ENCODE data around the gene WDFY2.

DNA sequence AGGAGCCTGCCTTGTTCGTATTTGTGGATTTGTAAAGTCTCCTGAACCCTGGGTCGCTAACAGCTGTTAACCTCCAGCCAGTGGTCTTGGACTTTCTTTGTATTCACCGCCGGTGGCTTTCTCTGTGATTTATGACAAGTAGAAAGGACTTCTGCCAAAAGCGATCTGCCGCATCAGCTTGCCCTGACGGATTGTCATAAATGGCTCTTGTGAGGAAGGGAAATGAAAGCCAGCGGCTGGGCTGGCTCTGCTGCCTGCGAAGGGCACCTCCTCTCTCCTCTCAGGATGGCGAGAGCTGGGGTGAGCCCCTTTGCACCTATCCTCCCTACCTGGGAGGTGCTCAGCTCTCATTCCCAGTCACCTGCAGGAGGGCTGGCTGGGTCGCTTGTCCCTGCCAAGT lies 194.1 kb downstream of the WDFY2 start:
- TF ChIP-seq, protein P1, sequence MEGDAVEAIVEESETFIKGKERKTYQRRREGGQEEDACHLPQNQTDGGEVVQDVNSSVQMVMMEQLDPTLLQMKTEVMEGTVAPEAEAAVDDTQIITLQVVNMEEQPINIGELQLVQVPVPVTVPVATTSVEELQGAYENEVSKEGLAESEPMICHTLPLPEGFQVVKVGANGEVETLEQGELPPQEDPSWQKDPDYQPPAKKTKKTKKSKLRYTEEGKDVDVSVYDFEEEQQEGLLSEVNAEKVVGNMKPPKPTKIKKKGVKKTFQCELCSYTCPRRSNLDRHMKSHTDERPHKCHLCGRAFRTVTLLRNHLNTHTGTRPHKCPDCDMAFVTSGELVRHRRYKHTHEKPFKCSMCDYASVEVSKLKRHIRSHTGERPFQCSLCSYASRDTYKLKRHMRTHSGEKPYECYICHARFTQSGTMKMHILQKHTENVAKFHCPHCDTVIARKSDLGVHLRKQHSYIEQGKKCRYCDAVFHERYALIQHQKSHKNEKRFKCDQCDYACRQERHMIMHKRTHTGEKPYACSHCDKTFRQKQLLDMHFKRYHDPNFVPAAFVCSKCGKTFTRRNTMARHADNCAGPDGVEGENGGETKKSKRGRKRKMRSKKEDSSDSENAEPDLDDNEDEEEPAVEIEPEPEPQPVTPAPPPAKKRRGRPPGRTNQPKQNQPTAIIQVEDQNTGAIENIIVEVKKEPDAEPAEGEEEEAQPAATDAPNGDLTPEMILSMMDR (IDR thresholded peaks at IDR 0.05): no peak
- TF ChIP-seq POLR2A (IDR thresholded peaks at IDR 0.05): no peak
